ENCODE data around the gene WWOX. TPM values are rescaled to one million over a fixed set of nuclear protein-coding genes. Genes with fewer than 3 reads are reported as not detected.

The WWOX gene
- total and polyA plus RNA-seq, 2 of the 8 experiments (the other 6 are each of a cell fraction or from before 2014, with no cell fraction given) = 5.4 to 16.7 TPM

GRCh38 chr16:78729687-78730086 is 630.2 kb downstream of the WWOX start (continued):
- TF ChIP-seq SP4 (IDR thresholded peaks at IDR 0.05; ENCODE audit: low read length) = no peak

GRCh38 chr16:78731785-78732184 is 632.3 kb downstream of the WWOX start:
- Histone ChIP-seq H2BK120ac (replicated peaks; ENCODE audit: low read depth, low read length) (no peak overlapping the region), H4K8ac (ENCODE audit: extremely low read depth, insufficient read depth, low read length) (no peak overlapping the region), H2BK5ac (ENCODE audit: low read depth, low read length) (no peak overlapping the region), H3K4me1 (replicated peaks in 1 of 4; ENCODE audit: control insufficient read depth in 3 of 4, insufficient read depth in 4 of 4, low read length in 3 of 4) (no peaks in the 10 kb centered on the region), H3K9me3 (ENCODE audit: insufficient read depth in 2 of 2, low read depth in 1 of 2, low read length in 1 of 2) (no peaks in the 10 kb centered on the region), H2BK15ac (ENCODE audit: low read length) (no peak overlapping the region), H3K4ac (replicated peaks; ENCODE audit: insufficient read length, low read depth, low read length) (no peak overlapping the region), H3K14ac (ENCODE audit: insufficient read length) (no peak overlapping the region), H3K79me2 (ENCODE audit: control insufficient read depth in 1 of 2, insufficient read depth in 2 of 2, low read length in 2 of 2) (no peaks in the 10 kb centered on the region), H3K9ac (replicated peaks in 1 of 4; ENCODE audit: extremely low read depth in 1 of 4, low read depth in 3 of 4, low read length in 3 of 4) (no peak overlapping the region), H3K4me2 (ENCODE audit: insufficient read depth in 1 of 2, low read depth in 2 of 2, low read length in 2 of 2) (no peak overlapping the region), H4K91ac (replicated peaks; ENCODE audit: insufficient read length, low read length) (no peak overlapping the region), H3K18ac (ENCODE audit: extremely low read depth, low read length) (no peak overlapping the region), H3K23me2 (ENCODE audit: low read depth, low read length) (no peaks in the 10 kb centered on the region), H3K27ac (ENCODE audit: low read depth, low read length) (no peak overlapping the region), H2AFZ (ENCODE audit: low read length) (no peak overlapping the region), H3K27me3 (replicated peaks in 1 of 4; ENCODE audit: control insufficient read depth in 3 of 4, extremely low read depth in 1 of 4, insufficient read depth in 3 of 4, low read length in 3 of 4) (no peaks in the 10 kb centered on the region), H3K23ac (ENCODE audit: insufficient read length) (no peak overlapping the region), H2BK20ac (ENCODE audit: low read length) (no peak overlapping the region), H3K79me1 (ENCODE audit: low read depth, low read length) (no peaks in the 10 kb centered on the region), H3K56ac (replicated peaks; ENCODE audit: insufficient read length, low read depth, low read length) (no peak overlapping the region), H2BK12ac (ENCODE audit: low read depth, low read length) (no peak overlapping the region), H3K4me3 (ENCODE audit: extremely low read depth in 1 of 4, insufficient read depth in 2 of 4, low read depth in 3 of 4, low read length in 4 of 4) (no peak overlapping the region), H4K20me1 (replicated peaks in 1 of 2; ENCODE audit: control insufficient read depth in 1 of 2, insufficient read depth in 2 of 2, low read length in 2 of 2) (no peaks in the 10 kb centered on the region), H2AK5ac (ENCODE audit: low read depth, low read length) (no peak overlapping the region), H3K36me3 (ENCODE audit: control insufficient read depth in 2 of 4, insufficient read depth in 4 of 4, low read length in 3 of 4) (no peaks in the 10 kb centered on the region), H4K5ac (ENCODE audit: insufficient read length, low read depth, low read length) (no peak overlapping the region)
- ChIA-PET CTCF (ENCODE audit: partially characterized antibody) (no interaction called here), POLR2A (ENCODE audit: partially characterized antibody) (no interaction called here)
- TF ChIP-seq ATF3 (IDR thresholded peaks at IDR 0.05; ENCODE audit: insufficient read depth, low read depth, low read length) (no peak), CTBP2 (IDR thresholded peaks at IDR 0.05; ENCODE audit: borderline replicate concordance, insufficient read depth, insufficient read length, low read length) (no peak)
- FAIRE-seq = no peak
- DNase-seq (ENCODE audit: low read depth in 1 of 2, low spot score in 2 of 2) = no peak
- WGBS, 2 experiments (ENCODE audit: extremely low coverage in 1 of 2, insufficient coverage in 1 of 2, insufficient read length in 1 of 2, insufficient replicate concordance in 2 of 2, low coverage in 1 of 2, low lambda C conversion rate in 2 of 2, missing lambda C conversion rate in 1 of 2) = 78% methylated on average over 1 of the region's 1 CpG; no CpG with 5 or more reads in 1 of the 2 experiments

Measured in H1 (cell line).